Frontal cortex (tissue), 4 donors: ENCODE measurements around the gene NUDT3. TPM values are rescaled to one million over a fixed set of nuclear protein-coding genes. Genes with fewer than 3 reads are reported as not detected.
"Not testable (repeated sequence)": the region's sequence is repeated elsewhere in the genome, so short reads cannot be mapped to it uniquely, and the experiment has no call there.

Source experiments
- DNase-seq, 2 donors: peaks; one replicate each; pipeline ENCODE4 v3.0.0; 2012; ENCODE audit warnings: low spot score in 2 of 2
- FAIRE-seq: peaks from 2 replicates; lab custom pipeline; 2012; peaks lifted over from hg19 to GRCh38; lab: Jason Lieb, UNC
- total RNA-seq: library from RNA; depleted of rRNA; stranded (reverse); fragments of >200 nt; gene quantifications from one replicate; pipeline ENCODE4 v1.2.3, GENCODE V29; 2014
- donor health status: control.
- donor health status: control.
- donor health status: control.

Gene NUDT3
- total RNA-seq, 1 donor from 2014 or later = 96.2 TPM

GRCh38 chr6:34275128-34275804 is 117.2 kb downstream of the NUDT3 start:
- DNase-seq (no peak), FAIRE-seq (no peak)

DNA sequence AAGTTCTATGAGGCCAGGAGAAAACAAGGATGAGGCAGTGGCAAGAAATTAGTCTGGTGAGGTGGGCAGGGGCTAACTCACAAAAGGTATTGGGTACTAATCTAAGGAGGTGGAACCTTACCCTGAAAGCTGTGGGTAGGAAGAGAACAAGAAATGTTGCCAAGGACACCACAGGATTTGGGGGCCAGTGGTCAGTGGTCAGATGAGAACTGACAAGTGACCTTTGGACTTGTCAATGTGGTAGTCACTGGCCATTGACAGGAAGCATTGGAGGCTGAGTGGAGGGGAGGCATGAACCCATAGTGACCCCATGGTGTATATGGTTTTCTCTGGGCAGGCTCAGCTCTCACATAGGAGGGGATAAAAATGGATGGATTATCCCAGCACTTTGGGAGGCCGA is 118.3 kb downstream of the NUDT3 start:
- FAIRE-seq = no peak
- no peak for DNase-seq

GRCh38 chr6:34273242-34273805 is 119.1 kb downstream of the NUDT3 start:
- FAIRE-seq (no peak), DNase-seq (peak in 1 of 2 donors; percentile 33)

- DNase-seq (no peak), FAIRE-seq (no peak)
These were observed 120.2 kb downstream of the NUDT3 start for GRCh38 chr6:34272013-34272926.

- FAIRE-seq, DNase-seq: not testable (repeated sequence)
These were observed 122.7 kb downstream of the NUDT3 start for GRCh38 chr6:34269658-34270341.

DNA sequence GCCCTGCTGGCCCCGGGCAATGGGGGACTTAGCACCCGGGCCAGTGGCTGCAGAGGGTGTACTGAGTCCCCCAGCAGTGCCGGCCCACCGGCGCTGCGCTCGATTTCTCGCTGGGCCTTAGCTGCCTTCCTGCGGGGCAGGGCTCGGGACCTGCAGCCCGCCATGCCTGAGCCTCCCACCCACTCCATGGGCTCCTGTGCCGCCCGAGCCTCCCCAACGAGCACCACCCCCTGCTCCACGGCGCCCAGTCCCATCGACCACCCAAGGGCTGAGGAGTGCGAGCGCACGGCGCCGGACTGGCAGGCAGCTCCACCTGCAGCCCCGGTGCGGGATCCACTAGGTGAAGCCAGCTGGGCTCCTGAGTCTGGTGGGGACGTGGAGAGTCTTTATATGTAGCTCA is 123.3 kb downstream of the NUDT3 start:
- not testable (repeated sequence) for DNase-seq, FAIRE-seq

DNA sequence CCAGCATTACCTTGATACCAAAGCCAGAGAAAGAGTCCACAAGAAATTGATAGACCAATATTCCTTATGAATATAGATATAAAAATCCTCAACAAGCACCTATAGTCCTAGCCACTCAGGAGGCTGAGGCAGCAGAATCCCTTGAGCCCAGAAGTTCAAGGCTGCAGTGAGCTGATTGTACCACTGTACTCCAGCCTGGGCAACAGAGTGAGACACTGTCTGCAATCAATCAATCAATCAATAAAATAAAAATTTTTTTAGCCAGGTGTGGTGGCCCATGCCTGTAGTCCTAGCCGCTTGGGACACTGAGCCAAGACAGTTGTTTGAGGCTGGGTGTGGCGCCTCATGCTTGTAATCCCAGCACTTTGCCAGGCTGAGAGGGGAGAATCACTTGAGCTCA is 124.7 kb downstream of the NUDT3 start:
- FAIRE-seq = no peak
- DNase-seq = no peak

- not testable (repeated sequence) for FAIRE-seq, DNase-seq
These were observed 129.0 kb downstream of the NUDT3 start for GRCh38 chr6:34263484-34263883.

GRCh38 chr6:34260576-34261267 is 131.7 kb downstream of the NUDT3 start:
- no peak for FAIRE-seq
- no peak for DNase-seq

GRCh38 chr6:34259529-34260069 is 132.9 kb downstream of the NUDT3 start:
- DNase-seq = no peak
- no peak for FAIRE-seq

DNA sequence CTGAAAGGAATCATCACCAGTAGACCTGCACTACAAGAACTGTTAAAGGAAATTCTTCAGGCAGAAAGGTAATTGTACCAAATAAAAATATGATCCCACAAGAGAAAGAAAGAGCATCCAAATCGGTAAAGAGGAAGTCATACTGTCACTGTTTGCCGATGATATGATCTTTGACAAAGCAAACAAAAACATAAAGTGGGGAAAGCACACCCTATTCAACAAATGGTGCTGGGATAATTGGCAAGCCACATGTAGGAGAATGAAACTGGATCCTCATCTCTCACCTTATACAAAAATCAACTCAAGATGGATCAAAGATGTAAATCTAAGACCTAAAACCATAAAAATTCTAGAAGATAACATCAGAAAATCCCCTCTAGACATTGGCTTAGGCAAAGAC is 140.1 kb downstream of the NUDT3 start:
- DNase-seq, FAIRE-seq: not testable (repeated sequence)

DNA sequence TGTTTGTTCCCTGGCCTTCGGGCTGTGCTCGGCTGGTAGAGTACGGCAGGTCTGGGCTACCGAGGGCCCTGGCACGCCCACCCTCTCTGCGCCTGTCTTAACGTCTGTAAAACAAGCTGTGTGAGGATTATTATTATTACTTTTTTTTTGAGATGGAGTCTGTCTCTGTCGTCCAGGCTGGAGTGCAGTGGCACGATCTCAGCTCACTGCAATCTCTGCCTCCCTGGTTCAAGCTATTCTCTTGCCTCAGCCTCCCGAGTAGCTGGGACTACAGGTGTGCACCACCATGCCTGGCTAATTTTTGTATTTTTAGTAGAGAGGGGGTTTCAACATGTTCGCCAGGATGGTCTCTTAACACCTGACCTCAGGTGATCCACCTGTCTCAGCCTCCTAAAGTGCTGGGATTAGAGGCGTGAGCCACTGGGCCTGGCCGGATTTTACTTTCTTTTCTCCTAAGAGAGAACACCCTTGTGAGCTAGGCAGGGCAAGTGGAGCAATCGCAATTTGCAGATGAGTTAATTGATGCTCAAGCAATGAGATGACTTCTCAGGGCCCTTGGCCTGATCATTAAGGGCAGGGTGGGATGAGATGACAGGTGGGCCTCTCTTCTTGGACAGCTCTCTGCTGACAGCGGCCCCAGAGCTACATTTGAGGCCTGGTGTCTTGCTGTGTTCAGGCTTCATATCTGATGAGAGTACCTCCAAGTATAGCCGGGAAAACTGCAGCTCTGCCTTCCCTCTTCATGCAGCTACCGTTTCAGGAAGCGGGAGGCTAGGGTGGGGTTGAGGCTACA is 142.8 kb downstream of the NUDT3 start:
- DNase-seq (peak in 1 of 2 donors; percentile 1), FAIRE-seq (no peak)

DNA sequence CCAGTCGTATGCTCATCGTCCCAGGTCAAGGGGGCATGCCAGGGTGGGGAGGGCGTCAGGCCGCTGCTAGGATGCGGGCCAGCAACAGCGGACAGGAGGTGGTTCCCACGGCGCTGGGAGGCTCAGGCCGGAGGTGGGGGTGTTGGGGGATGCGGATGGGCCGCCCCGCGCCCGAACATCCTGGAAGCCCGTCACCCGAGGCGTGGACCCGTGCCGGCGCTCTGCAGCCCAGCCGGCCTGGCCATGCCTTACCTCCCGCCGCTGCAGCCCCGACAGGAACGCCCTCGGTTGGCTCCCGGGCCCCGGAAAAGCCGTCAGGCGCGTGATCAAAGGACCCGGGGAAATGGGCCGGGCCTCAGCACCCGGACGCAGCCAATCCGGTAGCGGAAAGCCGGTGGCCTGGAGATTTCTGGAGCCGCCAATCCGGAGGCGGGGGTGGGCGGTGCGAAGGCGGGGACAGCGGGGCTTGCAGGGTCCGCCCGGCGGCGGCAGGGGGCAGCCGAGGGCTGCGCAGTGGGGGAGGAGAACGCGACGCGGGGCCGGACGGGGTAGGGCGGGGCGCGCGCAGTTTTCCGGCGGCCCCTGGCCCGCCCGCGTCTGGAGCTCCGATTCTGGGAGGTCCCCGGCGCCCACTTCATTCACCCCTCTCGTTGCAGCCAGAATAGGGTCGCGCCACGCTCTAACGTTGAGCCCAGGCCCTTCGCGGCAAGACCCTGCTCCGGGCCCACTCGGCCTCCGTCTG is 143.6 kb downstream of the NUDT3 start, which contains the start of gene SMIM29:
Gene SMIM29, minus strand, starts transcription at position 280 of the 742 bp plus-strand sequence. CDS start 1,215 bp downstream, outside the sequence.
- FAIRE-seq (no peak), DNase-seq (peak; percentile 98)

- DNase-seq (peak in 1 of 2 donors; percentile 61), FAIRE-seq (no peak)
These were observed 144.2 kb downstream of the NUDT3 start for GRCh38 chr6:34248198-34248726.

GRCh38 chr6:34247481-34248197 is 144.8 kb downstream of the NUDT3 start:
- DNase-seq (no peak), FAIRE-seq (no peak)

DNA sequence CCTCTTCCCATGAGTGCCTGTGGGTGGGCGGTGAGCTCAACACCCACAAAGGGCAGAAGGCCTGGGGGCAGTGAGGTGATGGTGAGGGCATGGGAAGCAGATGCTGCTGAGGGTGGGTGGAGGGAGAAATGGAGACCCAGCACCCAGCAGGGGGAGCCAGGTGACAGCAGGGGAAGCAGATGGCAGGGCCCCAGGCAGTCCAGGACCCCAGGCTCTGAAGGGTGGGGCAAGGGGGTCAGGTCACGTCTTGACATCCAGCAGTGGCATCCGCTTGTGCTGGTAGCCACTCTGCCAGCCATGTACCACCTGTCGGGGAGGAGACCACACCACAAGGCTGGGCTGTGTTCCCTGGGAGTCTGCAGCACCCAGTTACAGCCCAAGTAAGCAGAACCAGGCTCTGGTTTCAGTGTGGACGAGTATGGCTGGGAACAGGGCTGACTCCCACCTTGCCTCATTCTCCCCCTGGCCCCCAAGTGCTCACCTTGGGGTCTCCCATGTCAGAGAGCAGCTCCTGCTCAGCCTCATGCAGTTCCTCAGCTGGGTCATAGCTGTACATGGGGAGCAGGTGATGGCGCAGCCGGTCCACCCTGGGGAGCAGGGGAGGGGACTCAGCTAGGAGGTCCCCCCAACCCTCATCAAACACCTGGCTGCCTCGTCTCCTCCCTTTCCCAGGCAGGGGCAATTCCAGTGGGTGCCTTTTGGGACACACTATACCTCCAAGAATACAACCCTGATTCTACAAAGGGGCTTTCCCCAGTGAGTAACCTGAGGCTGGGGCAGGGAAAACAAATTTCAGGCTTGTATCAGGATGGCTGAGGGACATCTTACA is 145.7 kb downstream of the NUDT3 start:
- DNase-seq = peak in 1 of 2 donors; percentile 16
- FAIRE-seq = no peak
